COR-L47 (cell line): ENCODE measurements around the gene LHX8.

Source experiments
- DNase-seq: peaks from one replicate; lab custom pipeline; 2025; lab: John Stamatoyannopoulos, UW

LHX8 gene

DNA sequence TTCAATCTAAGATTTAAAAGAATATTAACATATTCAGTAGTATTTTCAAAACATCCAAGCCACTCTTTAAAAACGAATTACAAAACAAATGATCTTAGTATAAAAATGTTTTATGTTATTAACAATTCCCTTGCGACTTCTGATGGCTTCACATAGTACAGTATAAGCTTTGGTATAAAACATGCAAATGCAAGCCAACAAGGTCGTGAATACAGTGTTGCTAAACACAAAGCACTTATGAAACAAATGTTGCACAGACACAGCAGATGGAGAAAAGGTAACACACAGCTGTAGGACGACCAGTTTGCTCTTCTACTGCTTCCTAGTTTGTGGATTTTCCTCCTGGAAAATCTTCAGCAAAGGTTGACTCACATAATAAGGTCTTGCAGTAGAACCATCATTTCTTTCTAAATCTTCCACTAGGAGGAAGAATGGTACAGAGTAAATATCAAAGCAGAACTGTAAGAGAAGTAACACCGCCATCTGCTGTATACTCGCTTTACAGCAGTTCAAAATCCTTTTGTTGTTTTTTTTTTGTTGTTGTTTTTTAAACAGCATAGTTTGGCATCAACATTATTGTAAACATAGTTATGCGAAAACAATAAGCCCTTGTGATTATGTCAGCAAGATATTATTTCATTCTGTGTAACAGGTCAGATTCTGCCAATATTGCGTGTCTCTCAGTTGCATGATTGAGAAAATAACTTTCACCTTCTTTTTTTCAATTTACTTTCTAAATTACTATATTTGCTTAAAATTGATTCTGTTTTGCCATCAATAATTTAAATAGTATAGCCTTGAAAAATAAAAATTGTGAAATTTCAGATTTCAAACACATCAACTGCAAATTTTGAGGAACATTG, 69.5 kb downstream of the LHX8 start:
- peak; percentile 64 for DNase-seq

DNA sequence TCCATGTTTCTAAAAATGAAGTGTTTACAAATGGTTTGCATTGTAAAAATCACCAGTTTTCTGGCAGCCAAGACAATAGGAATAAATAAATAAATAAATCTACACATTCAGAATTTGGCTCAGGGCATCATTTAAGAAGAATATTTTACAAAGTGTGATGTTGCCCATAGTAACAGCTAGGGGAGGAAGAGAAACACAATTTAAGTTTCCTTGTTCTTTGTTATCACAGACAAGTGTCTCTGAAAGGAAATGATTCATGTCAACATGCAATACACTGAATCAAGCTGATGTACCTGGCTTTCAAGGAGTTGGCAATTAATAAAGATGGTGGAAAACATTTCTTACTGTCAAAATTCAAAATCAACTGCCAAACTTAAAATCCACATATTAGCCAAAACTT, 74.7 kb downstream of the LHX8 start:
- no peak for DNase-seq
